HFF-Myc (cell line): Measurements from ENCODE around the gene ACE.

Experiments used
- DNase-seq: peaks from one replicate; pipeline ENCODE4 v3.0.0-alpha.2; 2011; ENCODE audit warnings: low read depth; ENCODE audit errors: extremely low read depth
- H3K4me3 ChIP-seq: replicated peaks from 2 replicates; pipeline ENCODE4 v1.5.1; 2011; ENCODE audit warnings: low read depth, mild to moderate bottlenecking, control low read depth, low read length
- TF ChIP-seq, protein P1 (sequence below): IDR thresholded peaks from 2 replicates; pipeline ENCODE4 v1.5.1; 2012; ENCODE audit warnings: mild to moderate bottlenecking, low read depth, low read length, control low read depth; ENCODE audit errors: missing control alignments

The ACE gene

DNA sequence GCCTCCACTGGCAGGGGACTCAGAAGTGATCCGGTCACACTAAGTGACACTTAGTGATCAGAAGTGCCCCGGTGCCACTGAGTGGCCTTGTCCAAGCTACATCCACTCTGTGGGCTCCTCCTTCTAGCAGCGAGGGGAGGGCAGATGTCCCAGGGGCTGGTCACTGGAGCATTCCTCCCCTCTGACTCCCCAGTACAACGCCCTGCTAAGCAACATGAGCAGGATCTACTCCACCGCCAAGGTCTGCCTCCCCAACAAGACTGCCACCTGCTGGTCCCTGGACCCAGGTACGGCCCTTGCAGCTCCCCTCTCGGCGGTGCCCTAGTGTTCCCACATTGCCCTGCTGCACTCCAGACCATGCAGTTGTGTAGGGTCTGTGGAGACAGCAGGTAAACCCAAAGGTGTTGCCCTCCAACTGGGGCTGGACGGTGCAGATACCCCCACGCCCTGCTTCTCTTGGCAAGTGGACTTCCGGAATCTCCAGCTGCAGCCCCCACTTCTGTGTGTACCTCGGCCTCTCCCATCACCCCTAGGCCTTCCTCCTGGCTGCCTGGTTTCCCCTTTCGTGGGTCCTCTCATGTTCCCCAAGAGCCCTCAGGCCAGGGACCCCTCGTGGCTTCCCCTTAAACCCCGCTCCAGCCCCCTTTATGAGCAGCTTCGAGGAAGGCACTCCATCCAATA lies 2.1 kb downstream of the ACE start:
- no peak overlapping the region for H3K4me3 ChIP-seq
- TF ChIP-seq, protein P1, sequence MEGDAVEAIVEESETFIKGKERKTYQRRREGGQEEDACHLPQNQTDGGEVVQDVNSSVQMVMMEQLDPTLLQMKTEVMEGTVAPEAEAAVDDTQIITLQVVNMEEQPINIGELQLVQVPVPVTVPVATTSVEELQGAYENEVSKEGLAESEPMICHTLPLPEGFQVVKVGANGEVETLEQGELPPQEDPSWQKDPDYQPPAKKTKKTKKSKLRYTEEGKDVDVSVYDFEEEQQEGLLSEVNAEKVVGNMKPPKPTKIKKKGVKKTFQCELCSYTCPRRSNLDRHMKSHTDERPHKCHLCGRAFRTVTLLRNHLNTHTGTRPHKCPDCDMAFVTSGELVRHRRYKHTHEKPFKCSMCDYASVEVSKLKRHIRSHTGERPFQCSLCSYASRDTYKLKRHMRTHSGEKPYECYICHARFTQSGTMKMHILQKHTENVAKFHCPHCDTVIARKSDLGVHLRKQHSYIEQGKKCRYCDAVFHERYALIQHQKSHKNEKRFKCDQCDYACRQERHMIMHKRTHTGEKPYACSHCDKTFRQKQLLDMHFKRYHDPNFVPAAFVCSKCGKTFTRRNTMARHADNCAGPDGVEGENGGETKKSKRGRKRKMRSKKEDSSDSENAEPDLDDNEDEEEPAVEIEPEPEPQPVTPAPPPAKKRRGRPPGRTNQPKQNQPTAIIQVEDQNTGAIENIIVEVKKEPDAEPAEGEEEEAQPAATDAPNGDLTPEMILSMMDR: peak; percentile 93
- peak; percentile 77 for DNase-seq

DNA sequence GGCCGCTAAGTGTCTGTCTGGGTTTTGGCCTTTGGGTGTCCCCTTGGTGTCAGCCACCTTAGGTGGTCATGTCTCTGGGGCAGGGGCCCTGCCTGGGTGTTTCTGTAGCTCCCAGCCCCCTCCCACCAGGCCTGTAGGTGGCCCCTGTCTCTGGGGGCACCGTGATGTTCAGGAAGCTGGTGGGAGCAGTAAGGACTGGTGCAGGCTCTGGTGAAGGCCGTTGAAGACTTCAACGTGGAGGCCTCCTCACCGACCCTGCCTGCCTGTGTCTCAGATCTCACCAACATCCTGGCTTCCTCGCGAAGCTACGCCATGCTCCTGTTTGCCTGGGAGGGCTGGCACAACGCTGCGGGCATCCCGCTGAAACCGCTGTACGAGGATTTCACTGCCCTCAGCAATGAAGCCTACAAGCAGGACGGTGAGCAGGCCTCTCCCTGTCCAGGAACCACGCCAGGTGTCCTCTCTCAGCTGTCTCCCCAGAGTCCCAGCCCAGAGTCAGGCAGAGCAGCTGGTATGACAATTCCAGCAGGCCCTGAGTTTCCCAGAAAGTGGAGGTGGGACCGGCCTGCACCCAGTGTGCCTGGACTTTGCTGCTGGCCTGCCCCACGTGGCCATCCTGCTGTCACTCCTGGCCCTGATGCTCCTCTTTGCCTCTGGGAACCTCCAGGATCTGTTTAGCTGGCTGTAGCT lies 2.8 kb downstream of the ACE start:
- TF ChIP-seq, protein P1: no peak
- no peak for DNase-seq

DNA sequence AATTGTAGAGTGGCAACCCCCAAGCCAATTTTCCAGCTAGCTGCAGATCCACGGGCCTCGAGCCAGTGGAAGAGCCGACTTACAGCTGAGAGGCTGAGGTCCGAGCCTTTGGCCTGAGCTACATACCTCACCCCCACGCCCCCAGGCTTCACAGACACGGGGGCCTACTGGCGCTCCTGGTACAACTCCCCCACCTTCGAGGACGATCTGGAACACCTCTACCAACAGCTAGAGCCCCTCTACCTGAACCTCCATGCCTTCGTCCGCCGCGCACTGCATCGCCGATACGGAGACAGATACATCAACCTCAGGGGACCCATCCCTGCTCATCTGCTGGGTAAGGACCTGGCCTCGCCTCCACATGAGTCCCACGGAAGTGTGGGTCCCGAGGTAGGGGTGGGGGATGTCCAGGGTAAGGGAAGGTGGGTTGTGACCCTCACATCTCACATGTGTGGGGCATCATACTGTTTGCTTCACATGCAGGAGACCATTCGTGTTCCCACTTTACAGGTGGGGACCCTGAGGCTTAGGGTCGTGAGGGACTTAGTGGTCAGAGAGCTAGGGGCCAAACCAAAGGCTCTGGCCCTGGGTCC lies 3.4 kb downstream of the ACE start:
- H3K4me3 ChIP-seq: no peak overlapping the region
- DNase-seq: no peak
- TF ChIP-seq, protein P1: no peak

More for the DNA sequence above, 2.8 kb downstream of the ACE start:
- no peak overlapping the region for H3K4me3 ChIP-seq

DNA sequence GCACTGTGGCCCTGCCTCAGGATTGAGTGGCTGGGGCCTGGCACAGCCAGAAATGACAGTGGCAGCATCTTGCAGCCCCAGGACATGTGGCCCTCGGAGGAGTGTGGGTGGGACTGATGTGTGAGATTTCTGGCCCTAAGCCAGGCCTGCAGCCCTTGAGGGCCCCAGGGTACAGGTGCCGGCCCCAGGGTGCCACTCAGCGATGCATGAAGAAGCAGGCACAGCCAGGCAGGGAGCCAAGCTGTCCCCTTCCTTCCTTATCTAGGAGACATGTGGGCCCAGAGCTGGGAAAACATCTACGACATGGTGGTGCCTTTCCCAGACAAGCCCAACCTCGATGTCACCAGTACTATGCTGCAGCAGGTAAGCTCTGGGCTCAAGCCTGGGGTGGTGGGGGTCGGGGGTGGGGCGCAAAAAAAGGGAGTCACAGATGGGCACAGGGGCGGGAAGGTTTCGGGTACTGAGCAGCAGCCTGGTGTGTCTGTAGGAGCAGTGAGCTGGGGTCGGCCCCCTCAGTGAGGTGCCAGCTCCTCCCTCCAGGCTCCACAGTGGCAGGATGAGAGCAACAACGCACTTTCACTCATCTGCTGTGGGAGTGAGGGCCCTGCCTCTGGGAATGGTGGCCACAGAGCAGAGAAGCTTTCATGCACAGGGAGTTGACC lies 4.1 kb downstream of the ACE start:
- TF ChIP-seq, protein P1: no peak
- no peak overlapping the region for H3K4me3 ChIP-seq
- no peak for DNase-seq

DNA sequence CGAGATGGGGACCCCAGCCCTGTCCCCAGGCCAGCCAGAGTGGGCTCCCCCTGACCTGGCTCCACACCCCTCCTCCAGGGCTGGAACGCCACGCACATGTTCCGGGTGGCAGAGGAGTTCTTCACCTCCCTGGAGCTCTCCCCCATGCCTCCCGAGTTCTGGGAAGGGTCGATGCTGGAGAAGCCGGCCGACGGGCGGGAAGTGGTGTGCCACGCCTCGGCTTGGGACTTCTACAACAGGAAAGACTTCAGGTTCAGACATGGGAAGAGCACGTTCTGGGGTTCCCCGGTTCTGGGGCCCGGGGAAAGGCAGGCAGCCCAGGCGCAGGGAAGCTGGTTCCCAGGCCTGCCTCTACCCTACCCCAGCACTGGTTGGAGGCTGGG lies 4.6 kb downstream of the ACE start:
- TF ChIP-seq, protein P1: no peak
- no peak for DNase-seq
- H3K4me3 ChIP-seq: no peak overlapping the region

DNA sequence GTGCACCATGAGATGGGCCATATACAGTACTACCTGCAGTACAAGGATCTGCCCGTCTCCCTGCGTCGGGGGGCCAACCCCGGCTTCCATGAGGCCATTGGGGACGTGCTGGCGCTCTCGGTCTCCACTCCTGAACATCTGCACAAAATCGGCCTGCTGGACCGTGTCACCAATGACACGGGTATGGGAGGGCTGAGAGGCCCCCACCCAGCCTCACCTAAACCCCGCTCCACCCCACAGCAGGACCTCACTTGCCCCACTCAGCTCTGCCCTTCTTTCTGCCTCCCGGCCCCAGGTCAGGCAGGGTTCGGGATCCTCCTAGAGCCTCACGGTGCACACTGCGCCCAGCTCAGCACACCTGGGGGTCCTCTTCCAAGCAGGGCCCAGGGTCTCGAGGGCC lies 5.6 kb downstream of the ACE start:
- no peak for DNase-seq
- TF ChIP-seq, protein P1: no peak
- H3K4me3 ChIP-seq: no peak overlapping the region
